Sigmoid colon (tissue), 3 donors: ENCODE measurements around the gene RRBP1.

Source experiments
- POLR2A ChIP-seq, 2 donors: fragments of 450-650 bp; IDR thresholded peaks; one replicate each; pipeline ENCODE4 v1.6.1; 2016; ENCODE audit warnings: antibody characterized with exemption in 2 of 2, mild to moderate bottlenecking in 2 of 2, moderate library complexity in 2 of 2
- TF ChIP-seq, protein P1 (sequence below), 4 experiments: fragments of 450-650 bp in 3 of 4; fragments of 200-600 bp in 1 of 4; IDR thresholded peaks; one replicate each; pipeline ENCODE4 v1.5.1; 2016 to 2019; ENCODE audit warnings: antibody characterized with exemption in 4 of 4, mild to moderate bottlenecking in 3 of 4, moderate library complexity in 2 of 4

DNA sequence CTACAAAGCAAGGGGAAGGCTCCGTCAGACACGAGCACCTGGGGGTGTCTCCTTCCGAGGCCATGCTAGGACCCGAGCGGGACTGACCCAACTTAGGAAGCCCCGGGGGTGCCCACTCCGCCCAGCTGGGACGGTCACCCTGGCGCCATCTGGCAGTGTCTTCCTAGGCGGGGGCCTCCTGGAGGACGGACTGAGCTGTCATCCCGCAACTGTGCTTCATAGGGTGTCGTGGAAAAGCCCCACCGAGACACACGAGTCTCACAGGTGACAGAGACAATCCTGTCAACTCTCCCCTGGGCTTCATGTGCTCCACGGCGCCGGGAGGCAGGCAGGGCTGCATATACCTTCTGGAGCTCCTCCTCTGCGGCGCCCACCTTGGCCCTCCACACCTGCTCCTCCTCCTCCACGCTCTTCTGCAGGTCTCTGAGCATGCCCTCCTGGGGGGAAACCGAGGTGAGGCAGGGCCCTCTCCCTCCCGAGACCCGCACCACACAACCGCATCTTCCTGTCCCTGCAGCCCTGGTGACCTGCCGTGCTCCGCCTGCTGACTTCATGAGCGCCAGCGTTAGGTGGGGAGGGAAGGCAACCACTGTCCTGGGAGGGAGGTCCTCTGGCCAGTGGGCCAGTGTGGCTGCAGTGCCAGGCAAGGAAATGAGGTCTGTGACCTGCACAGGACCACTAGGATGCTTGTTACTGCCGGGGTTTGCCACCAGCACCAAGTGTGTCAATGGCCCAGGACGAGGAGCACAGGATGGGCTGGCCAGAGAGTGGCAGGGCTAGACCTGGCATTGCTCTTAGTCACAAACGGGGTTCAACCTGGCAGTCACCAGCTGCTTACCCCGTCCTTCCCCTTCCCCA is 61.4 kb downstream of the RRBP1 start:
- TF ChIP-seq, protein P1, sequence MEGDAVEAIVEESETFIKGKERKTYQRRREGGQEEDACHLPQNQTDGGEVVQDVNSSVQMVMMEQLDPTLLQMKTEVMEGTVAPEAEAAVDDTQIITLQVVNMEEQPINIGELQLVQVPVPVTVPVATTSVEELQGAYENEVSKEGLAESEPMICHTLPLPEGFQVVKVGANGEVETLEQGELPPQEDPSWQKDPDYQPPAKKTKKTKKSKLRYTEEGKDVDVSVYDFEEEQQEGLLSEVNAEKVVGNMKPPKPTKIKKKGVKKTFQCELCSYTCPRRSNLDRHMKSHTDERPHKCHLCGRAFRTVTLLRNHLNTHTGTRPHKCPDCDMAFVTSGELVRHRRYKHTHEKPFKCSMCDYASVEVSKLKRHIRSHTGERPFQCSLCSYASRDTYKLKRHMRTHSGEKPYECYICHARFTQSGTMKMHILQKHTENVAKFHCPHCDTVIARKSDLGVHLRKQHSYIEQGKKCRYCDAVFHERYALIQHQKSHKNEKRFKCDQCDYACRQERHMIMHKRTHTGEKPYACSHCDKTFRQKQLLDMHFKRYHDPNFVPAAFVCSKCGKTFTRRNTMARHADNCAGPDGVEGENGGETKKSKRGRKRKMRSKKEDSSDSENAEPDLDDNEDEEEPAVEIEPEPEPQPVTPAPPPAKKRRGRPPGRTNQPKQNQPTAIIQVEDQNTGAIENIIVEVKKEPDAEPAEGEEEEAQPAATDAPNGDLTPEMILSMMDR (IDR thresholded peaks at IDR 0.05): no peak
- TF ChIP-seq POLR2A (IDR thresholded peaks at IDR 0.05): no peak
